ENCODE results near the gene CTDSPL. TPM values are rescaled to one million over a fixed set of nuclear protein-coding genes. Genes with fewer than 3 reads are reported as not detected.
A peak's percentile ranks its signal among the peaks of the same experiment; 100 is the strongest.

Gene CTDSPL
- total and polyA plus RNA-seq, 2 experiments from 2014 or later: 29.2 to 33.7 TPM

- Histone ChIP-seq H3K79me2 (peaks cover 59% of the 10 kb centered on the region), H3K4me1 (ENCODE audit: insufficient read depth) (peaks cover 56% of the 10 kb centered on the region), H3K27me3 (no peaks in the 10 kb centered on the region), H3K9me3 (ENCODE audit: low read depth) (no peaks in the 10 kb centered on the region), H3K4me3 (no peak overlapping the region), H2AFZ (no peak overlapping the region), H4K20me1 (ENCODE audit: insufficient read depth, poor library complexity, severe bottlenecking) (no peaks in the 10 kb centered on the region), H3K27ac (peak overlapping the region; percentile 56), H3K4me2 (peak overlapping the region; percentile 65), H3K9me2 (replicated peaks; ENCODE audit: insufficient read depth) (no peaks in the 10 kb centered on the region), H3K36me3 (replicated peaks; ENCODE audit: insufficient read depth, low read depth) (no peaks in the 10 kb centered on the region)
- DNase-seq (ENCODE audit: low spot score): no peak
- WGBS (ENCODE audit: low lambda C conversion rate, missing lambda C conversion rate): 100% methylated on average over 2 of the region's 2 CpGs
- TF ChIP-seq EZH2phosphoT487 (IDR thresholded peaks at IDR 0.05; ENCODE audit: low read depth, severe bottlenecking, unreplicated experiment): no peak
- TF ChIP-seq EZH2 (IDR thresholded peaks at IDR 0.05; ENCODE audit: borderline replicate concordance): no peak
- TF ChIP-seq, protein P1, sequence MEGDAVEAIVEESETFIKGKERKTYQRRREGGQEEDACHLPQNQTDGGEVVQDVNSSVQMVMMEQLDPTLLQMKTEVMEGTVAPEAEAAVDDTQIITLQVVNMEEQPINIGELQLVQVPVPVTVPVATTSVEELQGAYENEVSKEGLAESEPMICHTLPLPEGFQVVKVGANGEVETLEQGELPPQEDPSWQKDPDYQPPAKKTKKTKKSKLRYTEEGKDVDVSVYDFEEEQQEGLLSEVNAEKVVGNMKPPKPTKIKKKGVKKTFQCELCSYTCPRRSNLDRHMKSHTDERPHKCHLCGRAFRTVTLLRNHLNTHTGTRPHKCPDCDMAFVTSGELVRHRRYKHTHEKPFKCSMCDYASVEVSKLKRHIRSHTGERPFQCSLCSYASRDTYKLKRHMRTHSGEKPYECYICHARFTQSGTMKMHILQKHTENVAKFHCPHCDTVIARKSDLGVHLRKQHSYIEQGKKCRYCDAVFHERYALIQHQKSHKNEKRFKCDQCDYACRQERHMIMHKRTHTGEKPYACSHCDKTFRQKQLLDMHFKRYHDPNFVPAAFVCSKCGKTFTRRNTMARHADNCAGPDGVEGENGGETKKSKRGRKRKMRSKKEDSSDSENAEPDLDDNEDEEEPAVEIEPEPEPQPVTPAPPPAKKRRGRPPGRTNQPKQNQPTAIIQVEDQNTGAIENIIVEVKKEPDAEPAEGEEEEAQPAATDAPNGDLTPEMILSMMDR (IDR thresholded peaks at IDR 0.05; ENCODE audit: poor library complexity): no peak
These were observed 81.0 kb downstream of the CTDSPL start for GRCh38 chr3:37942646-37943045.

DNA sequence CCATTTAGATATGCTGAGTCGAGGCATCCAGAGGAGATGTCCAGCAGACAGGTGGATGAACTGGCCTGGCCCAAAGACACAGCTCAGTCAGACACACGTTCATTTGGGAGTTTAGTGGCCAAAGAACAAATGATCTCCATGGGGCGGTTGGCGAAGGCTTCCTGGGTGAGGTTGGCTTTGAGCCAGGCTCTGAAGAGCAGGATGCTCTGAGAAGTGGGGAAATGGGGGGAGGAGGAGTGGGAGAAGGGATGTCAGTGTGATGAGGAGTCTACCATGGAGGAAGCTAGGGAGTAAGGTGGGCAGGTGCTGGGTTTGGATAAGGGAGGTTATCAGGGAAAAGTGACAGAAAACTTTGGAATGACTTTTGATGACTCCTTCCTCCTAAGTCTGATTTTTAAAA, 81.4 kb downstream of the CTDSPL start:
- H3K9me3 ChIP-seq (ENCODE audit: low read depth): no peaks in the 10 kb centered on the region
- DNase-seq (ENCODE audit: low spot score): no peak
- no peaks in the 10 kb centered on the region for H4K20me1 ChIP-seq (ENCODE audit: insufficient read depth, poor library complexity, severe bottlenecking)
- no peak overlapping the region for H3K4me3 ChIP-seq
- H3K79me2 ChIP-seq: peaks cover 59% of the 10 kb centered on the region
- H3K27ac ChIP-seq: no peak overlapping the region
- TF ChIP-seq, protein P1 (IDR thresholded peaks at IDR 0.05; ENCODE audit: poor library complexity): no peak
- TF ChIP-seq EZH2phosphoT487 (IDR thresholded peaks at IDR 0.05; ENCODE audit: low read depth, severe bottlenecking, unreplicated experiment) (no peak), EZH2 (IDR thresholded peaks at IDR 0.05; ENCODE audit: borderline replicate concordance) (no peak)
- H3K4me1 ChIP-seq (ENCODE audit: insufficient read depth): peaks cover 56% of the 10 kb centered on the region
- 91% methylated on average over 4 of the region's 4 CpGs for WGBS (ENCODE audit: low lambda C conversion rate, missing lambda C conversion rate)
- no peaks in the 10 kb centered on the region for H3K36me3 ChIP-seq (replicated peaks; ENCODE audit: insufficient read depth, low read depth)
- H3K9me2 ChIP-seq (replicated peaks; ENCODE audit: insufficient read depth): no peaks in the 10 kb centered on the region
- H3K27me3 ChIP-seq: no peaks in the 10 kb centered on the region
- no peak overlapping the region for H3K4me2 ChIP-seq
- no peak overlapping the region for H2AFZ ChIP-seq

- DNase-seq (ENCODE audit: low spot score): no peak
- peak overlapping the region; percentile 53 for H3K4me2 ChIP-seq
- no peaks in the 10 kb centered on the region for H3K9me3 ChIP-seq (ENCODE audit: low read depth)
- H3K4me3 ChIP-seq: no peak overlapping the region
- WGBS (ENCODE audit: low lambda C conversion rate, missing lambda C conversion rate): 88% methylated on average over 8 of the region's 8 CpGs
- H3K27ac ChIP-seq: peak overlapping the region; percentile 74
- no peaks in the 10 kb centered on the region for H3K9me2 ChIP-seq (replicated peaks; ENCODE audit: insufficient read depth)
- TF ChIP-seq, protein P1 (IDR thresholded peaks at IDR 0.05; ENCODE audit: poor library complexity): no peak
- no peak for TF ChIP-seq EZH2phosphoT487 (IDR thresholded peaks at IDR 0.05; ENCODE audit: low read depth, severe bottlenecking, unreplicated experiment)
- TF ChIP-seq EZH2 (IDR thresholded peaks at IDR 0.05; ENCODE audit: borderline replicate concordance): no peak
- no peaks in the 10 kb centered on the region for H4K20me1 ChIP-seq (ENCODE audit: insufficient read depth, poor library complexity, severe bottlenecking)
- no peak overlapping the region for H2AFZ ChIP-seq
- no peaks in the 10 kb centered on the region for H3K27me3 ChIP-seq
- peaks cover 57% of the 10 kb centered on the region for H3K79me2 ChIP-seq
- no peaks in the 10 kb centered on the region for H3K36me3 ChIP-seq (replicated peaks; ENCODE audit: insufficient read depth, low read depth)
- H3K4me1 ChIP-seq (ENCODE audit: insufficient read depth): peaks cover 56% of the 10 kb centered on the region
These were observed 82.1 kb downstream of the CTDSPL start for GRCh38 chr3:37943631-37944314.
